Parathyroid adenoma (tissue), 2 donors: ENCODE data around the gene ABO.
"Not testable (repeated sequence)": the region's sequence is repeated elsewhere in the genome, so short reads cannot be mapped to it uniquely, and the experiment has no call there.

Experiments used
- H2AFZ ChIP-seq: fragments of 300-600 bp; sonication (generic); one replicate; pipeline ENCODE4 v1.7.0; 2017; ENCODE audit warnings: antibody characterized with exemption, mild to moderate bottlenecking
- H3K27ac ChIP-seq: fragments of 300-600 bp; sonication (generic); one replicate; pipeline ENCODE4 v1.7.0; 2017
- H3K27me3 ChIP-seq: fragments of 300-600 bp; sonication (generic); one replicate; pipeline ENCODE4 v1.7.0; 2017; ENCODE audit warnings: low read length; ENCODE audit not compliant: control insufficient read depth, insufficient read depth
- H3K36me3 ChIP-seq: fragments of 300-600 bp; sonication (generic); one replicate; pipeline ENCODE4 v1.7.0; 2017; ENCODE audit warnings: low read length; ENCODE audit not compliant: control insufficient read depth, insufficient read depth
- H3K4me1 ChIP-seq: fragments of 300-600 bp; sonication (generic); one replicate; pipeline ENCODE4 v1.7.0; 2017; ENCODE audit warnings: control low read depth
- H3K4me2 ChIP-seq: fragments of 300-600 bp; sonication (generic); one replicate; pipeline ENCODE4 v1.7.0; 2017; ENCODE audit warnings: low read length
- H3K4me3 ChIP-seq: fragments of 300-600 bp; sonication (generic); one replicate; pipeline ENCODE4 v1.7.0; 2017; ENCODE audit warnings: low read depth, low read length
- H3K79me2 ChIP-seq: fragments of 300-600 bp; sonication (generic); one replicate; pipeline ENCODE4 v1.7.0; 2017; ENCODE audit warnings: control low read depth
- H3K9ac ChIP-seq: fragments of 300-600 bp; sonication (generic); one replicate; pipeline ENCODE4 v1.7.0; 2017; ENCODE audit warnings: mild to moderate bottlenecking
- H3K9me3 ChIP-seq: fragments of 300-600 bp; sonication (generic); one replicate; pipeline ENCODE4 v1.7.0; 2017; ENCODE audit warnings: low read length; ENCODE audit not compliant: control insufficient read depth
- TF ChIP-seq, protein P1 (sequence below): fragments of 300-600 bp; sonication (generic); IDR thresholded peaks from one replicate; pipeline ENCODE4 v1.7.0; 2017; ENCODE audit warnings: antibody characterized with exemption, mild to moderate bottlenecking
- donor health status: primary hyperparathyroidism.

The ABO gene

DNA sequence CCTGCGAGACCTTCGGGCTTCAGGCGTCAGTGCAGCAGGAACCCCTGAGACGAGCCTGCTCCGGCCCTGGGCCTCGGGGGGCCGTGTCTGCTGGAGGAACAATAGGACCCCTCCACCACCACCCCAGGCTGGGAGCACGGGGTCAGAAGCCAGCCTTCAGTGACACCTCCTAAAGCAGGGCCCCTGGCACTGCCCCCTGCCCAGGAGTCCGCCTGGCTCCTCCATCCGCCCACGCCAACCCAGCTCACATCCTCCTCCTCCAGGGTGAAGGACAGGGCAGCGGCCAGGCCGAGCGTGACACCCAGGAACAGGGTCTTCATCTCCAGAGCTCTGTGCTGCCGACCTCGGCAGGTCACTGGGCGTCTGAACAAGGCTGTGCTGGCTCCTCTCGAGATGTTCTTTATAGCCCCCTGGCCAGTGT lies 66.1 kb downstream of the ABO start, which contains the start of gene OBP2B:
Gene OBP2B (minus strand): TSS at position 371 of the 421 bp plus-strand sequence. CDS start 51 bp downstream, at position 320.
- H3K9me3 ChIP-seq, H3K9ac ChIP-seq, H3K4me1 ChIP-seq, H3K4me2 ChIP-seq, H3K36me3 ChIP-seq, H3K27me3 ChIP-seq, H3K4me3 ChIP-seq, H3K79me2 ChIP-seq, H2AFZ ChIP-seq, H3K27ac ChIP-seq: not testable (repeated sequence)

DNA sequence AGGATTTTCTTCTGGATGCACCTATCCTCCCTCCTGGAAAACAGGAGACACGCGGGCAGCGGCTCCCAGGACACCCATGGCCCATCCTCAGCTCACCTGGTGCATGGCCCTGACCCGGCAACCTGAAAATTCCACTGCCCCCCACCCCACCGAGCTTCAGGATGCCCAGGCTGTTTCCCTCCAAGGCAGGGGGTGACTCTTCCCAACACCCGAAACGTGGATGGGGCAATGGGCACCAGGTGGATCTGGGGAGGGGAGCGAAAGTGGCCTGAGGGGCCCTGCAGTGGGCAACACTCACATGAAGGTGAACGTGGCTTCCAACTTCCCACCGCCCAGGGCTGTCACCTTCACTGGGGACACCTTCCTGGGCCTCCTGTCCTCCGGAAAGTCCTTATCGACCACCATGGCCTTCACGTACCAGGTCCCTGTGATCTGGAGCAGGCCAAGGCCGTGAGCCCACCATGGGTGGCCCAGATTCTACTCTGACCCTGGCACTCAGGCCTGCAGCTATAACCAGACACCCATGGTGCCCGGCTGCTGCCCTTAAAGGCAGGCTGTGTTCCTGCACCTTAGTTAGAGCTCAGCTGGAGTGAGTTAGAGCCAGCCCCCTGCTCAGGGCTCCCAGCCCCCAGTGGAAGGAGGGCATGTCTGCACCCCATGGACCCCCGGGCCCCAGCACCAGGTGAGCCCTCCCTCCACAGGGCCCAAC lies 66.7 kb downstream of the ABO start:
- H2AFZ ChIP-seq, H3K27me3 ChIP-seq, H3K9me3 ChIP-seq, H3K36me3 ChIP-seq, H3K4me2 ChIP-seq, H3K79me2 ChIP-seq, H3K27ac ChIP-seq, H3K4me3 ChIP-seq, H3K4me1 ChIP-seq, H3K9ac ChIP-seq: not testable (repeated sequence)

DNA sequence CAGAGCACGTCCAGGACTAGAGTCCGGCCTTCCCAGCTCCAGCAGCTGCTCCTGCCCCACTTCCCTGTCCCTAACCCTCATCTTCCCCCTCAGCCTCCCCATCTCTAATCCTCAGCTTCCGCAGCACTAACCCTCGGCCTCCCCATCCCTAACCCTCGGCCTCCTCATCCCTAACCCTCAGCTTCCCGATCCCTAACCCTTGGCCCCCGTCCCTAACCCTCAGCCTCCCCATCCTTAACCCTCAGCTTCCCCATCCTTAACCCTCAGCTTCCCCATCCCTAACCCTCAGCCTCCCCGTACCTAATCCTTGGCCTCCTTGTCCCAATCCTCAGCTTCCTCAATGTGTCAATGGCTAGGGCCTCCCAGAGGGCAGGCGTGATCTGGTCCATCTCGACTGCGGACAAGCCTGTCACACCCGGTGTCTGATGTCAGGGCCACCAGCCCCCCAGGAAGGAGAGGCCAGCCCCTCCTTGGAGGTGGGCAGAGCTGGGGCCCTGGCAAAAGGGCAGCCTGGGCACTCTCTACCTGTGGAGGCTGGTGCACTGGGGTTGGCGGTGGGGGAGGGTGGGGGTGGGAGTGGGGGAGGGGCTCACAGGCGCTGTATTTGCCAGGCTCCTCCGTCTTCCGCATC lies 67.3 kb downstream of the ABO start:
- Histone ChIP-seq H3K27me3 (no peaks in the 10 kb centered on the region), H3K4me2 (no peak overlapping the region), H3K9ac (no peak overlapping the region), H3K9me3 (no peaks in the 10 kb centered on the region), H3K4me3 (no peak overlapping the region), H3K79me2 (no peaks in the 10 kb centered on the region), H3K36me3 (no peaks in the 10 kb centered on the region), H3K27ac (no peak overlapping the region), H3K4me1 (no peaks in the 10 kb centered on the region), H2AFZ (no peak overlapping the region)
- TF ChIP-seq, protein P1, sequence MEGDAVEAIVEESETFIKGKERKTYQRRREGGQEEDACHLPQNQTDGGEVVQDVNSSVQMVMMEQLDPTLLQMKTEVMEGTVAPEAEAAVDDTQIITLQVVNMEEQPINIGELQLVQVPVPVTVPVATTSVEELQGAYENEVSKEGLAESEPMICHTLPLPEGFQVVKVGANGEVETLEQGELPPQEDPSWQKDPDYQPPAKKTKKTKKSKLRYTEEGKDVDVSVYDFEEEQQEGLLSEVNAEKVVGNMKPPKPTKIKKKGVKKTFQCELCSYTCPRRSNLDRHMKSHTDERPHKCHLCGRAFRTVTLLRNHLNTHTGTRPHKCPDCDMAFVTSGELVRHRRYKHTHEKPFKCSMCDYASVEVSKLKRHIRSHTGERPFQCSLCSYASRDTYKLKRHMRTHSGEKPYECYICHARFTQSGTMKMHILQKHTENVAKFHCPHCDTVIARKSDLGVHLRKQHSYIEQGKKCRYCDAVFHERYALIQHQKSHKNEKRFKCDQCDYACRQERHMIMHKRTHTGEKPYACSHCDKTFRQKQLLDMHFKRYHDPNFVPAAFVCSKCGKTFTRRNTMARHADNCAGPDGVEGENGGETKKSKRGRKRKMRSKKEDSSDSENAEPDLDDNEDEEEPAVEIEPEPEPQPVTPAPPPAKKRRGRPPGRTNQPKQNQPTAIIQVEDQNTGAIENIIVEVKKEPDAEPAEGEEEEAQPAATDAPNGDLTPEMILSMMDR = no peak

DNA sequence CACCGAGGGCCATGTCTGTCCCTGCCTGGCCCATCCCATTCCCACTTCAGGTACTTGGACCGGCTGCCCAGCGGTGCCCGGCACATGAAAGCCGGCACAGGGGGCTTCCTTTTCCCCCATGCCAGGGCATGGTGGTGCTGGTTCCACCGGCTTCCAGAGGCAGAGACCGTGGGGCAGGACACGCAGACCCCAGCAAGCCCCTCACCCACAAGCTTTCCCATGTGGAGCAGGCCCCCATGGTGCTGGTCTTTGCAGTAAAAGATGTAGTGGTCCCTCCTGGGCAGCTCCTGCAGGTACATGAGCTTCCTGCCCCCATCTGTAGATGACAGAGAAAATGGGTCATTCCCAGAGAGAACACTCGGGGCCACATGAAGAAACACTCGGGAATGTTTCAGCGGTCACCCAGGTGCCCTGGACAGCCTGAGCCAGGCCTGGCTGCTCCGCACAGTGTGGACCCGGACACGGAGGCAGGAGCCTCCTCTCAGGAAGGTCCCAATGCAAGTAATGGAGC lies 67.9 kb downstream of the ABO start:
- Histone ChIP-seq H3K9me3 (no peaks in the 10 kb centered on the region), H3K79me2 (no peaks in the 10 kb centered on the region), H3K36me3 (no peaks in the 10 kb centered on the region), H2AFZ (no peak overlapping the region), H3K4me1 (no peaks in the 10 kb centered on the region), H3K27me3 (no peaks in the 10 kb centered on the region), H3K4me2 (no peak overlapping the region), H3K4me3 (no peak overlapping the region), H3K27ac (no peak overlapping the region), H3K9ac (no peak overlapping the region)
- TF ChIP-seq, protein P1 = no peak

DNA sequence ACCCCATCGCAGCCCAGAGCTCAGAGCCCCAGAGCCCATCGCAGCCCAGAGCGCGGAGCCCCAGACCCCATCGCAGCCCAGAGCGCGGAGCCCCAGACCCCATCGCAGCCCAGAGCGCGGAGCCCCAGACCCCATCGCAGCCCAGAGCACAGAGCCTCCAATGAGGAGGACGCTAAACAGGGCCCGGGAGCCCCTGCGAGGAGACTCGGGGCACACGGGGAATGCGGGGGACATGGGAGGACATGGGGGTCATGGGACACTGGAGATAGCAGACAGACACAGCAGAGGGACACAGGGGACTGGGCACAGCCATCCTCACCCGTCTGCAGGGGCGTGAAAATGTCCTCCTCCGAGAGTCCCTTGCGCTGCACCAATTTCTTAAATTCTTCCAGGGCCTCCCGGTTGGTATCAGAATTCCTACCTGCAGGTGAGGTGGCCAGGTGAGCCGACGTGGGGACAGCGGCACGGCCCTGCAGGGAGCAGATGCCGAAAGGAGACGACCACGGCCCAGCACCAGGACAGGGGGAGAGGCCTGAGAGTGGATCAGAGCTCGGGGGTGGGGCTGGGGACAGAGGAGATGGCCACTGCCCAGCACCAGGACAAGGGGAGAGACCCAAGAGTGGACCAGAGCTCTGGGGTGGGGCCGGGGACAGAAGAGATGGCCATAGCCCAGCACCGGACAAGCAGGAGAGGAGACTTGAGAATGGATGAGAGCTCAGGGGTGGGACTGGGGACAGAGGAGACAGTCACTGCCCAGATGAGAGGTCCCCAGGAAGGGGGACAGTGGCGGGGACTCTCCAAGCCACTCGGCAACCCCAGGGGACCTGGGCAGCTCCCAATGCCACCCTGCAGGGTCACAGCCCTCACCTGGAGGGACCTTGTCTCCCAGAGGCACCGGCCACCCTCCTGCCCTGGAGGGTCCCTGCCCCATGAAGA lies 68.7 kb downstream of the ABO start:
- Histone ChIP-seq H3K9me3 (no peaks in the 10 kb centered on the region), H3K4me2 (no peak overlapping the region), H3K27ac (no peak overlapping the region), H3K36me3 (no peaks in the 10 kb centered on the region), H3K9ac (no peak overlapping the region), H3K4me3 (no peak overlapping the region), H3K79me2 (no peaks in the 10 kb centered on the region), H2AFZ (no peak overlapping the region), H3K27me3 (no peaks in the 10 kb centered on the region), H3K4me1 (no peaks in the 10 kb centered on the region)
- TF ChIP-seq, protein P1 = no peak

DNA sequence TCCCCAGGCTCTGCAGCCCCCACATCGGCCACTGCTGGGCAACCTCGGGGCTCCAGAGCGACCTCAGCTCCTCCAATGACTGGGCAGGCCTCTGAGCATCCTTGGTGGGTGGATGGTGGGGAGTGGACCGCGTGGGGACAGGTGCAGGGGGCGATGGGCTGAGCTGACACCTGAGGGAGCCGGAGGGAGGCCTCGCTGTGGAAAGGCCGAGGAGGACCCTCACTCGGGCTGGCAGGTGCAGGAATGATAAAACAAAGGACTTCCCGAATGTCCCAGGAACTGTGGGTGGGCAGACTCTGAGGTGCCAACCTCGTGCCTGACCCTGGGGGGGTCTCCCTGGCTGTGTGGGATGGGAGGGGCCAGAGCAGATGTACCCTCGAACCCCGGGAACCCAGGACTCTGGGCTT lies 69.5 kb downstream of the ABO start:
- not testable (repeated sequence) for H3K36me3 ChIP-seq, H3K9me3 ChIP-seq, H3K27ac ChIP-seq, H3K79me2 ChIP-seq, H3K4me1 ChIP-seq, H3K27me3 ChIP-seq, H3K4me2 ChIP-seq, H3K9ac ChIP-seq, H3K4me3 ChIP-seq, H2AFZ ChIP-seq
